ENCODE data around the gene MYO1D. TPM values are rescaled to one million over a fixed set of nuclear protein-coding genes. Genes with fewer than 3 reads are reported as not detected.

The MYO1D gene
- total and polyA plus RNA-seq, 2 donors (not counting 1 experiment from before 2014, with no cell fraction given), result 5.4 to 26.7 TPM

GRCh38 chr17:32519228-32520103 lies 357.5 kb downstream of the MYO1D start:
- Histone ChIP-seq H3K4me3 (ENCODE audit: control extremely low read depth in 1 of 5, extremely low read depth in 1 of 5, insufficient read depth in 1 of 5, low read depth in 2 of 5, low read length in 4 of 5) (peak overlapping the region; percentile 33 to 68 (median 47)), H3K79me2 (ENCODE audit: control insufficient read depth, insufficient read depth, low read length) (no peaks in the 10 kb centered on the region), H3K27ac (ENCODE audit: low read length in 2 of 2) (peak overlapping the region; percentile 69 to 79), H2AFZ (ENCODE audit: insufficient read depth, low read depth, low read length, poor library complexity, severe bottlenecking) (peak overlapping the region; percentile 70), H3K9me3 (ENCODE audit: control extremely low read depth in 1 of 3, control insufficient read depth in 2 of 3, insufficient read depth in 1 of 3, low read length in 2 of 3) (peaks cover 0 to 4% (median 0%) of the 10 kb centered on the region in 3 donors), H3K27me3 (replicated peaks in 1 of 4; ENCODE audit: control extremely low read depth in 1 of 4, control insufficient read depth in 3 of 4, insufficient read depth in 4 of 4, low read length in 3 of 4) (no peaks in the 10 kb centered on the region), H4K20me1 (ENCODE audit: control insufficient read depth, insufficient read depth, low read length, poor library complexity, severe bottlenecking) (no peaks in the 10 kb centered on the region), H3K4me2 (replicated peaks; ENCODE audit: low read depth, low read length, poor library complexity, severe bottlenecking) (peak overlapping the region; percentile 89), H3K4me1 (ENCODE audit: control insufficient read depth in 2 of 2, insufficient read depth in 2 of 2, low read length in 2 of 2) (peaks cover 90 to 96% of the 10 kb centered on the region in 2 donors), H3K9ac (ENCODE audit: low read length) (peak overlapping the region; percentile 62), H3K36me3 (replicated peaks in 1 of 2; ENCODE audit: control extremely low read depth in 1 of 2, control insufficient read depth in 1 of 2, extremely low read depth in 1 of 2, insufficient read depth in 2 of 2, low read length in 1 of 2) (no peaks in the 10 kb centered on the region)
- Mint-ChIP-seq H3K27me3 (no peaks in the 10 kb centered on the region), H3K4me1 (peaks cover 85% of the 10 kb centered on the region), H3K27ac (peak overlapping the region; percentile 90), H3K4me3 (peak overlapping the region; percentile 88), H3K9me3 (ENCODE audit: insufficient read depth) (no peaks in the 10 kb centered on the region)
- peak; percentile 80 for DNase-seq
- intact Hi-C loops (cut with micrococcal nuclease), result loop anchor here (5.0 kb wide), 1 partner anchor 88 kb away; no protein-coding TSS in a partner anchor
- ATAC-seq (ENCODE audit: low read depth), result peak; percentile 26
- ChIA-PET CTCF (interaction anchor here (0.8 to 1.6 kb wide), 2 partner anchors 30 to 36 kb away, joined by 3 to 5 read pairs; no protein-coding TSS in a partner anchor), POLR2A (interaction anchor here (0.7 to 1.3 kb wide), 2 partner anchors 30 to 31 kb away, joined by 3 to 4 read pairs; no protein-coding TSS in a partner anchor)
- WGBS (ENCODE audit: insufficient coverage), result under 1% methylated on average over 55 of the region's 61 CpGs
- TF ChIP-seq EZH2 (IDR thresholded peaks at IDR 0.05; ENCODE audit: borderline replicate concordance, insufficient read depth, low read depth, low read length, poor library complexity, severe bottlenecking), result no peak
- TF ChIP-seq, protein P1, sequence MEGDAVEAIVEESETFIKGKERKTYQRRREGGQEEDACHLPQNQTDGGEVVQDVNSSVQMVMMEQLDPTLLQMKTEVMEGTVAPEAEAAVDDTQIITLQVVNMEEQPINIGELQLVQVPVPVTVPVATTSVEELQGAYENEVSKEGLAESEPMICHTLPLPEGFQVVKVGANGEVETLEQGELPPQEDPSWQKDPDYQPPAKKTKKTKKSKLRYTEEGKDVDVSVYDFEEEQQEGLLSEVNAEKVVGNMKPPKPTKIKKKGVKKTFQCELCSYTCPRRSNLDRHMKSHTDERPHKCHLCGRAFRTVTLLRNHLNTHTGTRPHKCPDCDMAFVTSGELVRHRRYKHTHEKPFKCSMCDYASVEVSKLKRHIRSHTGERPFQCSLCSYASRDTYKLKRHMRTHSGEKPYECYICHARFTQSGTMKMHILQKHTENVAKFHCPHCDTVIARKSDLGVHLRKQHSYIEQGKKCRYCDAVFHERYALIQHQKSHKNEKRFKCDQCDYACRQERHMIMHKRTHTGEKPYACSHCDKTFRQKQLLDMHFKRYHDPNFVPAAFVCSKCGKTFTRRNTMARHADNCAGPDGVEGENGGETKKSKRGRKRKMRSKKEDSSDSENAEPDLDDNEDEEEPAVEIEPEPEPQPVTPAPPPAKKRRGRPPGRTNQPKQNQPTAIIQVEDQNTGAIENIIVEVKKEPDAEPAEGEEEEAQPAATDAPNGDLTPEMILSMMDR (IDR thresholded peaks at IDR 0.05), result no peak
